ENCODE measurements around the gene DCLRE1C.
"Not testable (repeated sequence)": the region's sequence is repeated elsewhere in the genome, so short reads cannot be mapped to it uniquely, and the experiment has no call there.

The DCLRE1C gene

GRCh38 chr10:14954934-14955333 is 1.0 kb upstream of the DCLRE1C start:
- in situ Hi-C loops (cut with HindIII; ENCODE audit: low sequenced_read_pairs), result no loop called here
- TF ChIP-seq CTCF (IDR thresholded peaks at IDR 0.05; ENCODE audit: low read depth, low read length), result no peak
- DNase-seq (ENCODE audit: low read depth, low spot score), result no peak
- H3K4me3 ChIP-seq (ENCODE audit: low read depth, low read length), result no peak overlapping the region

DNA sequence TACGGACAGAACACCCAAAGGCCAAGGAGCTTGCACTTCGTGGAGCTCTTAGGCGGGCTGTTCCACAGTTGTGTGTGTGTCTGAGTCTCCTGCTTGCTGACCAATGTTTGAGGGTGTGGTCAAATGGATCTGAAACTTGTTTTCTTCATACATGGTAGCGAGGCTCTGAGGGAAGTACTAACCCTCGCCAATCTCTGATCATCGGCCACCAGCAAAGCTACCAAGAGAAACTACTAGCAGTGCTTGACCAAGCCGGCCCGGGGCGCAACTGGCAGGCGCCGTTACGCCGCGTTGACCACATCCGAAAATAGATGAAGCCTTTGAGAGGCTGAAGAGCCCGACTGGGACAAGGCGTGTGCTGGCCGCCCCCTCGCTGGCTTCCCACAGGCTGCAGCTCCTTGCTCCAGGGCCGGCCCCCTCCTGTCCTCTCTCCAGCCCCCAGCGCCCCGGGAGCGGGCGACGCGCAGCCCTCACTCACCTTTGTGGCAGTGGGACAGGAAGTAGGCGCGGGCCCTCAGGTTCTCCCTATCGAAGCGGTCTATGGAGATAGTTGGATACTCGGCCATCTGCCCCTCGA is 384 bp downstream of the DCLRE1C start:
- peak; percentile 70 for DNase-seq (ENCODE audit: low read depth, low spot score)
- peak; percentile 15 for TF ChIP-seq CTCF (IDR thresholded peaks at IDR 0.05; ENCODE audit: low read depth, low read length)
- in situ Hi-C loops (cut with HindIII; ENCODE audit: low sequenced_read_pairs), result no loop called here
- peak overlapping the region; percentile 86 for H3K4me3 ChIP-seq (ENCODE audit: low read depth, low read length)

DNA sequence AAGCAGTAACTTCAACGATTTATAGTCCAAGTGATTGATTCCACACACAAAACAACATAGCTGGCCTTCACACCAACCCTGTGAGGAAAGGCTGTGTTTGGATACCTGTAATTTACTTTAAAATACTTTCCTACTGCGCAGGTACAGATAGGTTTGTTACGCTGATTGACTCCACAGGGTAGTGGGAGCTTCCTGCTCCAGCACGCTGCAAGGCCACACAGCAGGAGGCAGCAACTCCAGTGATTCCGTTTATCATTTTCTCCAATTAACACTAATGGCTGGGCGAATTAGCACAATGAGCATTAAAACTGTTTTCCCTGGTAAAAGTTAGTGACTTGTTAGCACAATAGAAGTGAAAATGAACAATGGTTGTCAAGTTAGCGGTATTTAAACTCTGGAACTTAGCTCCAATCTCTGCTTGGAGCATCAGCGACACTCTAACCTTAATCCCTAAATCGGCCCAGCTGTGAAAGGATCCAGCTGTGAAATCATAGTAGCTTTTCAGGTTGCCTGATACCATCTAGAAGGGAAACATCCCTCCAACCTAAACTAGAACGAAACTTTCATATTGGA is 959 bp downstream of the DCLRE1C start:
- DNase-seq (ENCODE audit: low read depth, low spot score), result no peak
- peak overlapping the region; percentile 86 for H3K4me3 ChIP-seq (ENCODE audit: low read depth, low read length)

DNA sequence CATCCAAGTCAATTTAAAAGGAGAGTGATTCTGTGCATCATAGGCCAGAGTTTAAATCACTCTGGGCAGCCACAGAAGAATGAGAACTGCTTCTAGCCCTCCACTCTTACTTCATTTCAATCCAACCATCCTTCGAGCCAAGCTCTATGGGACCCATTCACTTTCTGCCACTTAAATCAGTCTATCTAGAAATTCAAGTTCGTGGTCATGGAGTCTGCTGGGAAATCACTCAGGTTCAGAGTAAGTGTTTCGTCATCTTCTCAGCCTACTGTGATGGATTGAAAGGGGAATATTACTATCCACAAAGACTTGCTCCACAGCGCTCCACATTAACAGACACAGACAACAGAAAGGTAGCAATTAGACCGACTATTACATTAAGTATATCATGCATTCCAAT is 4.6 kb downstream of the DCLRE1C start:
- in situ Hi-C loops (cut with HindIII; ENCODE audit: low sequenced_read_pairs), result no loop called here
- TF ChIP-seq CTCF (IDR thresholded peaks at IDR 0.05; ENCODE audit: low read depth, low read length), result no peak
- DNase-seq (ENCODE audit: low read depth, low spot score), result no peak
- H3K4me3 ChIP-seq (ENCODE audit: low read depth, low read length), result no peak overlapping the region

More for the DNA sequence above, 959 bp downstream of the DCLRE1C start:
- peak; percentile 1 for TF ChIP-seq CTCF (IDR thresholded peaks at IDR 0.05; ENCODE audit: low read depth, low read length)
- in situ Hi-C loops (cut with HindIII; ENCODE audit: low sequenced_read_pairs), result no loop called here

DNA sequence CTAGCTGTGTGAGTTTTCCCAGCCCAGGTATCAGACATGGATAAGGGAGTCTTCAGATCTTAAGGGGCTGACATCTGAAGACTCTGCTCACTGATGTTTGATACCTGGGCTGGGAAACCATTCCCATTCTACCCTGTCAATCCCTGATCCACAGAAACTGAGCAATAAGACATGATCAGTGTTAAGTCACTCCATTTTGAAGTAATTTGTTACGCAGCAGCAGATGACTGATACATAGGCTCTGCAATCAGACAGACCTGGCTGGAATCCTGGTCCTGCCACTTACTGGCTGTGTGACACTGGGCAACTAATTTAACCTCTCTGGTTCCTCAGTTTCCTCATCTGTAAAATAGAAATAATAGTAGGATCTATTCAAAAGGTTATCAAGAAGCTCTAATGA is 6.6 kb downstream of the DCLRE1C start:
- no peak for DNase-seq (ENCODE audit: low read depth, low spot score)
- no peak overlapping the region for H3K4me3 ChIP-seq (ENCODE audit: low read depth, low read length)
- no peak for TF ChIP-seq CTCF (IDR thresholded peaks at IDR 0.05; ENCODE audit: low read depth, low read length)
- in situ Hi-C loops (cut with HindIII; ENCODE audit: low sequenced_read_pairs), result no loop called here

DNA sequence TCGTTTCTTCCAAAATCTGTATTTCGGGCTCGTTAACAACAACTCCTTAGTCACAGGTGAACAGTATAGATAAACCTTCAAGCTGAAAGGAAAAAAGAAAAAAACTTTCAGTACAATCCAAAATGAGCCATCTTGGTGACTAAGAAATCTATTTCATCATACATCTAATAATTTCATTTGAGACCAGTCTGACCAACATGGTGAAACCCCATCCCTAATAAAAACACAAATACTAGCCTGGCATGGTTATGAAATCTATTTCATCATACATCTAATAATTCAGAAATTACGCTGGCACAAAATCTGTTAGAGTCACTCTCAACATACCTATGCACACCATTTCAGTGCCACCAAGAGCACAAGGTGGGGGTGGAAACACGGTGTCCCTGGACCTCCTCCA is 8.8 kb downstream of the DCLRE1C start:
- TF ChIP-seq CTCF (IDR thresholded peaks at IDR 0.05; ENCODE audit: low read depth, low read length), result no peak
- no peak overlapping the region for H3K4me3 ChIP-seq (ENCODE audit: low read depth, low read length)
- in situ Hi-C loops (cut with HindIII; ENCODE audit: low sequenced_read_pairs), result no loop called here
- DNase-seq (ENCODE audit: low read depth, low spot score), result no peak

DNA sequence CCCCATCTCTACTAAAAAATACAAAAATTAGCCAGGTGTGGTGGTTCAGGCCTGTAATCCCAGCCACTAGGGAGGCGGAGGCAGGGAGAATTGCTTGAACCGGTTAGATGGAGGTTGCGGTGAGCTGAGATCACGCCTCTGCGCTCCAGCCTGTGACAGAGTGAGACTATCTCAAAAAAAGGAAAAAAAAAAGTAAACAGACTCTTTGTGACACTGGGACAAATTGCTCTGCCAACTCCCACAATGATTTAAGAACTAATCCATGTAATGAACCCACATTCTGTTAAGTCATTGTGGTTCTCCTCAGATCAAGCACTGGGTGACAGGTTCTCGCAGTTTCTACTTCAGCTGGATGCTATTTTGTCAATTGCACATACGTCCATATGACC is 11.0 kb downstream of the DCLRE1C start:
- H3K4me3 ChIP-seq (ENCODE audit: low read depth, low read length); in situ Hi-C loops (cut with HindIII; ENCODE audit: low sequenced_read_pairs); DNase-seq (ENCODE audit: low read depth, low spot score): not testable (repeated sequence)

- DNase-seq (ENCODE audit: low read depth, low spot score); in situ Hi-C loops (cut with HindIII; ENCODE audit: low sequenced_read_pairs); H3K4me3 ChIP-seq (ENCODE audit: low read depth, low read length): not testable (repeated sequence)
Observed at GRCh38 chr10:14942147-14942949, 11.5 kb downstream of the DCLRE1C start.

DNA sequence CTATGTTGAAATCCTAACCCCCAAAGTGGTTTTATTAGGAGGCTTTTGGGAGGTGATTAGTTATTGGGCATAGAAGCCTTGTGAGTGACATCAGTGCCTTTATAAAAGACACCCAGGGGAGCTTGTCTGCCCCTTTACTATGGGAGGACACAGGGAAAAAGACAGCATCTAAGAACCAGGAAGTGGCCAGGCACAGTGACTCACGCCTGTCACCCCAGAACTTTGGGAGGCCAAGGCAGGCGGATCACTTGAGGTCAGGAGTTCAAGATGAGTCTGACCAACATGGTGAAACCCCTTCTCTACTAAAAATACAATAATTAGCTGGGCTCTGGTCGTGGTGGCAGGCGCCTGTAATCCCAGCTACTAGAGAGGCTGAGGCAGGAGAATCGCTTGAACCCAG is 14.9 kb downstream of the DCLRE1C start:
- DNase-seq (ENCODE audit: low read depth, low spot score), result not testable (repeated sequence)

More for the DNA sequence above, 14.9 kb downstream of the DCLRE1C start:
- H3K4me3 ChIP-seq (ENCODE audit: low read depth, low read length); in situ Hi-C loops (cut with HindIII; ENCODE audit: low sequenced_read_pairs): not testable (repeated sequence)
